ENCODE data around the gene INTS12. TPM values are rescaled to one million over a fixed set of nuclear protein-coding genes. Genes with fewer than 3 reads are reported as not detected.
A peak's percentile ranks its signal among the peaks of the same experiment; 100 is the strongest.

The INTS12 gene
- total and polyA plus RNA-seq, 10 of the 15 experiments (the other 5 are each of a cell fraction or from before 2014, with no cell fraction given), result 24.2 to 52.4 (median 37.3) TPM

DNA sequence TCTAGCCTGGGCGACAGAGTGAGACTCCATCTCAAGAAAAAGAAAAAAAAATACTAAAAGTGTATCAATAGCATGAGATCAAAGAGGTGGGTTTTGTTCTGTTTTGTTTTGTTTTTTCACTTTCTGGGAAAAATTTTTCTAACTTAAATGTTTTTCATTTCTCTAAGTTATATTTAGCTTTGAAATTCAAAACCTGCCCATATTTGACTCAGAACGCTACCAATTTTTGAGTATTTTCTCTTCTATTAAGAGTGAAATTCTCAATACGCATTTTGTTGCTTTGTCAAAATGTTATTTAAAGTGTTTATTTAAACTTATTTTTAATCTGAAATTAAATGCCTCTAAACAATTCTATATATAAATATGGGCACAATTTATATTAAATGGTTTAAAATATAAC, 39.7 kb upstream of the INTS12 start (continued):
- TF ChIP-seq, protein P1, sequence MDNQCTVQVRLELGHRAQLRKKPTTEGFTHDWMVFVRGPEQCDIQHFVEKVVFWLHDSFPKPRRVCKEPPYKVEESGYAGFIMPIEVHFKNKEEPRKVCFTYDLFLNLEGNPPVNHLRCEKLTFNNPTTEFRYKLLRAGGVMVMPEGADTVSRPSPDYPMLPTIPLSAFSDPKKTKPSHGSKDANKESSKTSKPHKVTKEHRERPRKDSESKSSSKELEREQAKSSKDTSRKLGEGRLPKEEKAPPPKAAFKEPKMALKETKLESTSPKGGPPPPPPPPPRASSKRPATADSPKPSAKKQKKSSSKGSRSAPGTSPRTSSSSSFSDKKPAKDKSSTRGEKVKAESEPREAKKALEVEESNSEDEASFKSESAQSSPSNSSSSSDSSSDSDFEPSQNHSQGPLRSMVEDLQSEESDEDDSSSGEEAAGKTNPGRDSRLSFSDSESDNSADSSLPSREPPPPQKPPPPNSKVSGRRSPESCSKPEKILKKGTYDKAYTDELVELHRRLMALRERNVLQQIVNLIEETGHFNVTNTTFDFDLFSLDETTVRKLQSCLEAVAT (IDR thresholded peaks at IDR 0.05), result no peak
- TF ChIP-seq, protein P2, sequence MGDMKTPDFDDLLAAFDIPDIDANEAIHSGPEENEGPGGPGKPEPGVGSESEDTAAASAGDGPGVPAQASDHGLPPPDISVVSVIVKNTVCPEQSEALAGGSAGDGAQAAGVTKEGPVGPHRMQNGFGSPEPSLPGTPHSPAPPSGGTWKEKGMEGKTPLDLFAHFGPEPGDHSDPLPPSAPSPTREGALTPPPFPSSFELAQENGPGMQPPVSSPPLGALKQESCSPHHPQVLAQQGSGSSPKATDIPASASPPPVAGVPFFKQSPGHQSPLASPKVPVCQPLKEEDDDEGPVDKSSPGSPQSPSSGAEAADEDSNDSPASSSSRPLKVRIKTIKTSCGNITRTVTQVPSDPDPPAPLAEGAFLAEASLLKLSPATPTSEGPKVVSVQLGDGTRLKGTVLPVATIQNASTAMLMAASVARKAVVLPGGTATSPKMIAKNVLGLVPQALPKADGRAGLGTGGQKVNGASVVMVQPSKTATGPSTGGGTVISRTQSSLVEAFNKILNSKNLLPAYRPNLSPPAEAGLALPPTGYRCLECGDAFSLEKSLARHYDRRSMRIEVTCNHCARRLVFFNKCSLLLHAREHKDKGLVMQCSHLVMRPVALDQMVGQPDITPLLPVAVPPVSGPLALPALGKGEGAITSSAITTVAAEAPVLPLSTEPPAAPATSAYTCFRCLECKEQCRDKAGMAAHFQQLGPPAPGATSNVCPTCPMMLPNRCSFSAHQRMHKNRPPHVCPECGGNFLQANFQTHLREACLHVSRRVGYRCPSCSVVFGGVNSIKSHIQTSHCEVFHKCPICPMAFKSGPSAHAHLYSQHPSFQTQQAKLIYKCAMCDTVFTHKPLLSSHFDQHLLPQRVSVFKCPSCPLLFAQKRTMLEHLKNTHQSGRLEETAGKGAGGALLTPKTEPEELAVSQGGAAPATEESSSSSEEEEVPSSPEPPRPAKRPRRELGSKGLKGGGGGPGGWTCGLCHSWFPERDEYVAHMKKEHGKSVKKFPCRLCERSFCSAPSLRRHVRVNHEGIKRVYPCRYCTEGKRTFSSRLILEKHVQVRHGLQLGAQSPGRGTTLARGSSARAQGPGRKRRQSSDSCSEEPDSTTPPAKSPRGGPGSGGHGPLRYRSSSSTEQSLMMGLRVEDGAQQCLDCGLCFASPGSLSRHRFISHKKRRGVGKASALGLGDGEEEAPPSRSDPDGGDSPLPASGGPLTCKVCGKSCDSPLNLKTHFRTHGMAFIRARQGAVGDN (IDR thresholded peaks at IDR 0.05), result no peak
- TF ChIP-seq NRF1 (conservative IDR thresholded peaks at IDR 0.05; ENCODE audit: low read depth, low read length) (no peak), PML (IDR thresholded peaks at IDR 0.05; ENCODE audit: low read length) (no peak), NFIC (IDR thresholded peaks at IDR 0.05; ENCODE audit: low read depth, low read length) (peak; percentile 89), TCF7 (IDR thresholded peaks at IDR 0.05; ENCODE audit: borderline replicate concordance) (peak; percentile 77), POLR2A (IDR thresholded peaks at IDR 0.05; ENCODE audit: low read depth, low read length) (no peak), EZH2 (IDR thresholded peaks at IDR 0.05; ENCODE audit: borderline replicate concordance, control insufficient read depth, low read depth, low read length) (no peak), SREBF1 (IDR thresholded peaks at IDR 0.05; ENCODE audit: low read length) (no peak), GATAD2B (conservative IDR thresholded peaks at IDR 0.05; ENCODE audit: low read depth) (no peak), MYC (IDR thresholded peaks at IDR 0.05; ENCODE audit: insufficient read depth, insufficient read length, insufficient replicate concordance, low read length, severe bottlenecking) (no peak), ZNF384 (IDR thresholded peaks at IDR 0.05; ENCODE audit: borderline replicate concordance, low read depth, low read length) (no peak), IRF4 (IDR thresholded peaks at IDR 0.05; ENCODE audit: low read depth, low read length) (no peak), GABPA (IDR thresholded peaks at IDR 0.05; ENCODE audit: low read depth) (peak; percentile 54; the same call in 1 of the 2 replicates), FOS (IDR thresholded peaks at IDR 0.05; ENCODE audit: borderline replicate concordance, extremely low read depth, insufficient read length) (no peak), JUNB (IDR thresholded peaks at IDR 0.05) (peak; percentile 96), FOXM1 (IDR thresholded peaks at IDR 0.05; ENCODE audit: low read depth, low read length) (peak; percentile 79; the same call in 1 of the 2 replicates), SMARCA5 (IDR thresholded peaks at IDR 0.05) (no peak), RELA (IDR thresholded peaks at IDR 0.05; ENCODE audit: borderline replicate concordance, partially characterized antibody) (no peak)
- TF ChIP-seq, protein P3, sequence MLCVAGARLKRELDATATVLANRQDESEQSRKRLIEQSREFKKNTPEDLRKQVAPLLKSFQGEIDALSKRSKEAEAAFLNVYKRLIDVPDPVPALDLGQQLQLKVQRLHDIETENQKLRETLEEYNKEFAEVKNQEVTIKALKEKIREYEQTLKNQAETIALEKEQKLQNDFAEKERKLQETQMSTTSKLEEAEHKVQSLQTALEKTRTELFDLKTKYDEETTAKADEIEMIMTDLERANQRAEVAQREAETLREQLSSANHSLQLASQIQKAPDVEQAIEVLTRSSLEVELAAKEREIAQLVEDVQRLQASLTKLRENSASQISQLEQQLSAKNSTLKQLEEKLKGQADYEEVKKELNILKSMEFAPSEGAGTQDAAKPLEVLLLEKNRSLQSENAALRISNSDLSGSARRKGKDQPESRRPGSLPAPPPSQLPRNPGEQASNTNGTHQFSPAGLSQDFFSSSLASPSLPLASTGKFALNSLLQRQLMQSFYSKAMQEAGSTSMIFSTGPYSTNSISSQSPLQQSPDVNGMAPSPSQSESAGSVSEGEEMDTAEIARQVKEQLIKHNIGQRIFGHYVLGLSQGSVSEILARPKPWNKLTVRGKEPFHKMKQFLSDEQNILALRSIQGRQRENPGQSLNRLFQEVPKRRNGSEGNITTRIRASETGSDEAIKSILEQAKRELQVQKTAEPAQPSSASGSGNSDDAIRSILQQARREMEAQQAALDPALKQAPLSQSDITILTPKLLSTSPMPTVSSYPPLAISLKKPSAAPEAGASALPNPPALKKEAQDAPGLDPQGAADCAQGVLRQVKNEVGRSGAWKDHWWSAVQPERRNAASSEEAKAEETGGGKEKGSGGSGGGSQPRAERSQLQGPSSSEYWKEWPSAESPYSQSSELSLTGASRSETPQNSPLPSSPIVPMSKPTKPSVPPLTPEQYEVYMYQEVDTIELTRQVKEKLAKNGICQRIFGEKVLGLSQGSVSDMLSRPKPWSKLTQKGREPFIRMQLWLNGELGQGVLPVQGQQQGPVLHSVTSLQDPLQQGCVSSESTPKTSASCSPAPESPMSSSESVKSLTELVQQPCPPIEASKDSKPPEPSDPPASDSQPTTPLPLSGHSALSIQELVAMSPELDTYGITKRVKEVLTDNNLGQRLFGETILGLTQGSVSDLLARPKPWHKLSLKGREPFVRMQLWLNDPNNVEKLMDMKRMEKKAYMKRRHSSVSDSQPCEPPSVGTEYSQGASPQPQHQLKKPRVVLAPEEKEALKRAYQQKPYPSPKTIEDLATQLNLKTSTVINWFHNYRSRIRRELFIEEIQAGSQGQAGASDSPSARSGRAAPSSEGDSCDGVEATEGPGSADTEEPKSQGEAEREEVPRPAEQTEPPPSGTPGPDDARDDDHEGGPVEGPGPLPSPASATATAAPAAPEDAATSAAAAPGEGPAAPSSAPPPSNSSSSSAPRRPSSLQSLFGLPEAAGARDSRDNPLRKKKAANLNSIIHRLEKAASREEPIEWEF (IDR thresholded peaks at IDR 0.05; ENCODE audit: insufficient replicate concordance, low read depth, low read length), result no peak
- TF ChIP-seq, protein P4, sequence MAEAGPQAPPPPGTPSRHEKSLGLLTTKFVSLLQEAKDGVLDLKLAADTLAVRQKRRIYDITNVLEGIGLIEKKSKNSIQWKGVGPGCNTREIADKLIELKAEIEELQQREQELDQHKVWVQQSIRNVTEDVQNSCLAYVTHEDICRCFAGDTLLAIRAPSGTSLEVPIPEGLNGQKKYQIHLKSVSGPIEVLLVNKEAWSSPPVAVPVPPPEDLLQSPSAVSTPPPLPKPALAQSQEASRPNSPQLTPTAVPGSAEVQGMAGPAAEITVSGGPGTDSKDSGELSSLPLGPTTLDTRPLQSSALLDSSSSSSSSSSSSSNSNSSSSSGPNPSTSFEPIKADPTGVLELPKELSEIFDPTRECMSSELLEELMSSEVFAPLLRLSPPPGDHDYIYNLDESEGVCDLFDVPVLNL (IDR thresholded peaks at IDR 0.05; ENCODE audit: low read depth, low read length), result no peak
